ENCODE results near the gene KIZ. TPM values are rescaled to one million over a fixed set of nuclear protein-coding genes. Genes with fewer than 3 reads are reported as not detected.

The KIZ gene
- total RNA-seq, 1 experiment from 2014 or later = 17.6 TPM

DNA sequence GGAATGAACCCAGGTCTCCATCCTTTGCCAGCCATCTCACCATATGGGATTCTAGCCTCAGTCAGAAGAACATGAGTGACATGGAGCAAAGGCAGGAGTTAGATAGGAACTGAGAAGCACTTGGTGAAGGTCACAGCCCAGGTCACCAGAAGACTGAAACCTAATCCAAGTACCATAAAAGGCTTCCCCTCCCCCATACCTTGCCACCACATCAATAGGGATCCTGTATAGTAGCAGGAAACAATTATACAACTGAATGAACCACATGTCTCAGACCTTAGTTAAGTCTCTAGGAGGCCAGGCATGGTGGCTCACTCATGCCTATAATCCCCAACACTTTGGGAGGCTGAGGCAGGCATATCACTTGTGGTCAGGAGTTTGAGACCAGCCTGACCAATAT is 49.6 kb downstream of the KIZ start:
- H3K27me3 ChIP-seq (ENCODE audit: insufficient read depth, low read length) = no peaks in the 10 kb centered on the region
- H2AFZ ChIP-seq (ENCODE audit: low read depth, low read length, poor library complexity, severe bottlenecking) = no peak overlapping the region
- no peaks in the 10 kb centered on the region for H3K9me2 ChIP-seq (ENCODE audit: insufficient read depth)
- peaks cover 0 to 10% of the 10 kb centered on the region in 2 experiments; a peak in 2 of 4 replicates for H3K9me3 ChIP-seq (ENCODE audit: control insufficient read depth in 1 of 2, insufficient read depth in 1 of 2, low read depth in 1 of 2, low read length in 2 of 2)
- BruUV-seq (replicated peaks) = no TSS peak
- no peak overlapping the region for H3K27ac ChIP-seq (ENCODE audit: low read depth, low read length)
- DNase-seq (ENCODE audit: low read depth, low spot score) (no peak), ATAC-seq (no peak)
- no peaks in the 10 kb centered on the region for H3K79me2 ChIP-seq (ENCODE audit: insufficient read depth, low read length)
- no peaks in the 10 kb centered on the region for H4K20me1 ChIP-seq (ENCODE audit: insufficient read depth)
- RAD21 ChIA-PET (ENCODE audit: low non-redundant PET in 1 of 2, low total read pairs in 2 of 2, uncharacterized antibody in 2 of 2, unreplicated experiment in 2 of 2) = no interaction called here
- H3K4me1 ChIP-seq (ENCODE audit: control insufficient read depth in 1 of 2, insufficient read depth in 2 of 2, low read length in 2 of 2) = no peaks in the 10 kb centered on the region
- no peaks in the 10 kb centered on the region for H3K36me3 ChIP-seq (ENCODE audit: control insufficient read depth in 1 of 2, insufficient read depth in 2 of 2, low read length in 2 of 2)
- H3K4me2 ChIP-seq (ENCODE audit: low read length) = no peak overlapping the region
- H3K4me3 ChIP-seq (replicated peaks in 1 of 2; ENCODE audit: low read depth in 1 of 2, low read length in 2 of 2) = no peak overlapping the region
- POLR2A ChIA-PET = no interaction called here
- H3K9ac ChIP-seq (ENCODE audit: low read length) = no peak overlapping the region
- peak; percentile 59 for TF ChIP-seq TCF7L2 (IDR thresholded peaks at IDR 0.05; ENCODE audit: borderline replicate concordance, extremely low read depth, insufficient read depth, insufficient read length)
- TF ChIP-seq FOSL1 (IDR thresholded peaks at IDR 0.05; ENCODE audit: low read depth) = no peak
- intact Hi-C loops (cut with micrococcal nuclease) = no loop called here
- CTCF ChIA-PET = no interaction called here

DNA sequence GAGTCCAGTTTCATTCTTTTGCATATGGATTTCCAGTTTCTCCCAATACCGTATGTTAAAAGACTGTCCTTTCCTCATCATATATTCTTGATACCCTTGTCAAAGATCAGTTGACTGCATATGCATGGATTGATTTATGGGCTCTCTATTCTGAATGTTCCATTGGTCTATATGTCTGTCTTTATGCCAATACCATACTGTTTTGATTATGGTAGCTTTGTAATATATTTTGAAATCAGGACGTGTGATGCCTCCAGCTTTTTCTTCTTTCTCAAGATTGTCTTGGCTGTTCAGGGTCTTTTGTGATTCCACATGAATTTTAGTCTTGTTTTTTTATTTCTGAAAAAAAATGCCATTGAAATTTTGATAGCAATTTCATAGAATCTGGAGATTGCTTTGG is 51.9 kb downstream of the KIZ start:
- H4K20me1 ChIP-seq (ENCODE audit: insufficient read depth) = no peaks in the 10 kb centered on the region
- ChIA-PET RAD21 (ENCODE audit: low non-redundant PET in 1 of 2, low total read pairs in 2 of 2, uncharacterized antibody in 2 of 2, unreplicated experiment in 2 of 2) (no interaction called here), CTCF (no interaction called here), POLR2A (no interaction called here)
- no peaks in the 10 kb centered on the region for H3K9me2 ChIP-seq (ENCODE audit: insufficient read depth)
- TF ChIP-seq, protein P1, sequence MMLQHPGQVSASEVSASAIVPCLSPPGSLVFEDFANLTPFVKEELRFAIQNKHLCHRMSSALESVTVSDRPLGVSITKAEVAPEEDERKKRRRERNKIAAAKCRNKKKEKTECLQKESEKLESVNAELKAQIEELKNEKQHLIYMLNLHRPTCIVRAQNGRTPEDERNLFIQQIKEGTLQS (IDR thresholded peaks at IDR 0.05) = no peak
- TF ChIP-seq EZH2 (IDR thresholded peaks at IDR 0.05) (no peak), CBX3 (IDR thresholded peaks at IDR 0.05; ENCODE audit: low read depth) (no peak), EGR1 (IDR thresholded peaks at IDR 0.05; ENCODE audit: low read depth) (no peak), ELF1 (IDR thresholded peaks at IDR 0.05; ENCODE audit: borderline replicate concordance, low read depth) (no peak), POLR2AphosphoS5 (IDR thresholded peaks at IDR 0.05; ENCODE audit: low read depth, low read length) (no peak), JUND (IDR thresholded peaks at IDR 0.05) (no peak), SIN3A (IDR thresholded peaks at IDR 0.05; ENCODE audit: low read depth) (no peak), POLR2A (IDR thresholded peaks at IDR 0.05; ENCODE audit: borderline replicate concordance, extremely low read depth, insufficient read depth, insufficient read length) (no peak), SP1 (IDR thresholded peaks at IDR 0.05; ENCODE audit: low read depth) (no peak)
- TF ChIP-seq, protein P2, sequence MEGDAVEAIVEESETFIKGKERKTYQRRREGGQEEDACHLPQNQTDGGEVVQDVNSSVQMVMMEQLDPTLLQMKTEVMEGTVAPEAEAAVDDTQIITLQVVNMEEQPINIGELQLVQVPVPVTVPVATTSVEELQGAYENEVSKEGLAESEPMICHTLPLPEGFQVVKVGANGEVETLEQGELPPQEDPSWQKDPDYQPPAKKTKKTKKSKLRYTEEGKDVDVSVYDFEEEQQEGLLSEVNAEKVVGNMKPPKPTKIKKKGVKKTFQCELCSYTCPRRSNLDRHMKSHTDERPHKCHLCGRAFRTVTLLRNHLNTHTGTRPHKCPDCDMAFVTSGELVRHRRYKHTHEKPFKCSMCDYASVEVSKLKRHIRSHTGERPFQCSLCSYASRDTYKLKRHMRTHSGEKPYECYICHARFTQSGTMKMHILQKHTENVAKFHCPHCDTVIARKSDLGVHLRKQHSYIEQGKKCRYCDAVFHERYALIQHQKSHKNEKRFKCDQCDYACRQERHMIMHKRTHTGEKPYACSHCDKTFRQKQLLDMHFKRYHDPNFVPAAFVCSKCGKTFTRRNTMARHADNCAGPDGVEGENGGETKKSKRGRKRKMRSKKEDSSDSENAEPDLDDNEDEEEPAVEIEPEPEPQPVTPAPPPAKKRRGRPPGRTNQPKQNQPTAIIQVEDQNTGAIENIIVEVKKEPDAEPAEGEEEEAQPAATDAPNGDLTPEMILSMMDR (IDR thresholded peaks at IDR 0.05 in 2 of 3, conservative IDR thresholded peaks at IDR 0.05 in 1 of 3; ENCODE audit: borderline replicate concordance in 1 of 3, insufficient read depth in 1 of 3, low read depth in 2 of 3, low read length in 2 of 3) = no peak
- H3K4me1 ChIP-seq (ENCODE audit: control insufficient read depth in 1 of 2, insufficient read depth in 2 of 2, low read length in 2 of 2) = peaks cover 0 to 4% of the 10 kb centered on the region in 2 experiments; a peak in 3 of 4 replicates
- peaks cover 0 to 10% of the 10 kb centered on the region in 2 experiments; a peak in 2 of 4 replicates for H3K9me3 ChIP-seq (ENCODE audit: control insufficient read depth in 1 of 2, insufficient read depth in 1 of 2, low read depth in 1 of 2, low read length in 2 of 2)
- DNase-seq (ENCODE audit: low read depth, low spot score) = no peak
- H3K36me3 ChIP-seq (ENCODE audit: control insufficient read depth in 1 of 2, insufficient read depth in 2 of 2, low read length in 2 of 2) = no peaks in the 10 kb centered on the region
- no peak overlapping the region for H3K9ac ChIP-seq (ENCODE audit: low read length)
- no peaks in the 10 kb centered on the region for H3K79me2 ChIP-seq (ENCODE audit: insufficient read depth, low read length)
- no peak overlapping the region for H3K27ac ChIP-seq (ENCODE audit: low read depth, low read length)
- intact Hi-C loops (cut with micrococcal nuclease) = no loop called here
- no peaks in the 10 kb centered on the region for H3K27me3 ChIP-seq (ENCODE audit: insufficient read depth, low read length)
- no peak overlapping the region for H3K4me2 ChIP-seq (ENCODE audit: low read length)
- no peak overlapping the region for H2AFZ ChIP-seq (ENCODE audit: low read depth, low read length, poor library complexity, severe bottlenecking)
- no peak for ATAC-seq
- no TSS peak for BruUV-seq (replicated peaks)
- H3K4me3 ChIP-seq (replicated peaks in 1 of 2; ENCODE audit: low read depth in 1 of 2, low read length in 2 of 2) = no peak overlapping the region
